Central memory CD8-positive, alpha-beta T cell (primary cell): Measurements from ENCODE around the gene SLC26A11.

Source experiments
- ATAC-seq: fragments of 150-1000 bp; cut with Tn5 transposase; replicated peaks from 2 replicates; pipeline ENCODE4 v1.10.0; 2022; ENCODE audit warnings: mild to moderate bottlenecking, moderate FRiP score, moderate number of reproducible peaks; ENCODE audit not compliant: poor library complexity, severe bottlenecking; ENCODE audit errors: extremely low read depth
- DNase-seq, 2 donors: peaks; one replicate each; pipeline ENCODE4 v3.0.0; 2021; ENCODE audit warnings: low spot score in 2 of 2
- H3K27ac Mint-ChIP-seq: one replicate; pipeline ENCODE4 v1.8.0; 2022; ENCODE audit warnings: low read depth, mild to moderate bottlenecking, moderate library complexity, mixed read lengths
- H3K27me3 Mint-ChIP-seq: one replicate; pipeline ENCODE4 v1.8.0; 2022; ENCODE audit warnings: mixed read lengths
- H3K36me3 Mint-ChIP-seq: one replicate; pipeline ENCODE4 v1.8.0; 2022; ENCODE audit warnings: mild to moderate bottlenecking, moderate library complexity, mixed read lengths; ENCODE audit not compliant: insufficient read depth
- H3K4me1 Mint-ChIP-seq: one replicate; pipeline ENCODE4 v1.8.0; 2022; ENCODE audit warnings: mixed read lengths
- H3K4me3 Mint-ChIP-seq: one replicate; pipeline ENCODE4 v1.8.0; 2022; ENCODE audit warnings: mild to moderate bottlenecking, moderate library complexity, mixed read lengths
- H3K9me3 Mint-ChIP-seq: one replicate; pipeline ENCODE4 v1.8.0; 2022; ENCODE audit warnings: mixed read lengths

SLC26A11 gene

DNA sequence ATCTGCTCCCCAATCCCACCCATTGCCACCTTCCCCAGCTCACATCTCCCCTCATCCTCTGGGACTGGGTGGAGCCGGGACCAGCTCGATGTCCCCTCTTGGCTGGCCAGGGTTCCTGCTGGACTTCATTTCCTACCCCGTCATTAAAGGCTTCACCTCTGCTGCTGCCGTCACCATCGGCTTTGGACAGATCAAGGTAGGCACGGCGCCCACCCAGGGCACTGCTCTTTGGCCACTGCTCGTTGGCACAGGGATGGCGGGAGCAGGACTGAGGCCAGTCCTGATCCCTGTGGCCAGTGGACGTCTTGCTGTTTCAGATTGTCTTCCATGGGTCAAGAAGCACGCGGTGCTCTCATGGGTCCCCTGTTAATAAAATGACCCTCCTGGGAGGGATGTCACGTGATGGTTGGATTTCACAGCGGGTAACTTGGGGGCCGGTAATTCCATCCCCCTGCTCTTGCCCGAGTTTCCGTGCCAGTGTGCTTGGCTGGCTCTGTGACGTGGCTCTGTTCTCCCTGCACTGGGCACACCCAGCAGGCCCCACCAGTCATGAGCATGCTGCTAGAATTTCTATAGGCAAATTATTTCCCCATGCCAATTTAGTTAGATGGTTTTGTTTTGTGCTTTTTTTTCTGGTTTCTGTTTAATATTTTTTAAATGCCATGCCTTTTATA, 3.1 kb downstream of the SLC26A11 start:
- H3K4me1 Mint-ChIP-seq: peaks cover 39% of the 10 kb centered on the region
- ATAC-seq (no peak), DNase-seq (no peak)
- H3K36me3 Mint-ChIP-seq: peaks cover 10% of the 10 kb centered on the region
- peak overlapping the region; percentile 44 for H3K4me3 Mint-ChIP-seq
- no peaks in the 10 kb centered on the region for H3K9me3 Mint-ChIP-seq
- no peak overlapping the region for H3K27ac Mint-ChIP-seq
- no peaks in the 10 kb centered on the region for H3K27me3 Mint-ChIP-seq

DNA sequence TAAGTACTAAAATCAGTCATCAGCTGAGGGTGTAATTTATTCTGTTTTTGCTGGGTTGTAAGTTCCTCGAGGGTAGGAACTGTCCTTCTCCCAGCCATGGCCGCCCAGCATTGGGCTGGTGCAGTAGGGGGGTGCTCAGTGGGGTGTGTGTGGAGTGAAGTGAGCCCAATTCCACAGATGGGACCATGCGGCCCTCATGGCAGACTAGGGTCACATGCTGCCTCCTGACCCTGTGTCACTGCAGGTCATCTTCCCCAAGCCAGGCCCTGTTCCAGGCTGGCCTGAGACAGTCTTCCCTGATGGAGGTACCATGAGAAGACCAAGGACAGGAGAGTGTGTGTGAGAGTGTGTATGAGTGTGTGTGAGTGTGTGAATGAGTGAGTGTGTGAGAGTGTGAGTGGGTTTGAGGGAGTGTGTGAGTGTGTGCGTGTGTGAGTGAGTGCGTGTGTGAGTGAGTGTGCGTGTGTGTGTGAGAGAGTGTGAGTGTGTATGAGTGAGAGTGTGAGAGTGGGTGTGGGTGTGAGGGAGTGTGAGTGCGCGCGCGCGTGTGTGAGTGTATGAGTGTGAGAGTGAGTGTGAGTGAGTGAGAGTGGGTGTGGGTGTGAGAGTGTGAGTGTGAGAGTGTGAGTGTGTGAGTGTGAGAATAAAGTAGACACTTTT, 3.7 kb downstream of the SLC26A11 start:
- H3K36me3 Mint-ChIP-seq: peaks cover 10% of the 10 kb centered on the region
- H3K9me3 Mint-ChIP-seq: no peaks in the 10 kb centered on the region
- no peak overlapping the region for H3K27ac Mint-ChIP-seq

DNA sequence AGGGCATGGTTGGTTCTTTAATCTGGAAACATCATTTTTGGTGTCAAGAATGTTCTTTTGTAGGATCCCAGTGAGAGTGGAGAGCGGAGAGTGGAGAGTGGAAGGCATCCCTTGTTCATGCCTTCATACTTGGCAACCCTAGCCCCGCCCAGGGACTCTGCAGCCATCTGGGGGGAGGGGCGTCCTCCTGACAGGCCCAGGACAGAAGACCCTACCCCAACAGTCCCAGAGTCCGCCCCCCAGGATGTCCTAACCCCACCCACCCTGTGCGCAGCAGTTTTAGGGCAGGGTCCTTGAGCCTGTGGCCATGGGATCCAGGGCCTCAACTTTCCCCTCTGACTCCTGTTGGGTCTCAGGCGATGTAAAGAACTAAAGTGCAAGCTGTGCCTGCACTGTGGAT, 4.5 kb downstream of the SLC26A11 start:
- no peak overlapping the region for H3K4me3 Mint-ChIP-seq
- H3K27ac Mint-ChIP-seq: no peak overlapping the region
- DNase-seq: no peak

More for the DNA sequence above, 3.7 kb downstream of the SLC26A11 start:
- no peak overlapping the region for H3K4me3 Mint-ChIP-seq
- DNase-seq: no peak
- ATAC-seq: no peak
- H3K27me3 Mint-ChIP-seq: no peaks in the 10 kb centered on the region
- H3K4me1 Mint-ChIP-seq: peaks cover 32% of the 10 kb centered on the region

DNA sequence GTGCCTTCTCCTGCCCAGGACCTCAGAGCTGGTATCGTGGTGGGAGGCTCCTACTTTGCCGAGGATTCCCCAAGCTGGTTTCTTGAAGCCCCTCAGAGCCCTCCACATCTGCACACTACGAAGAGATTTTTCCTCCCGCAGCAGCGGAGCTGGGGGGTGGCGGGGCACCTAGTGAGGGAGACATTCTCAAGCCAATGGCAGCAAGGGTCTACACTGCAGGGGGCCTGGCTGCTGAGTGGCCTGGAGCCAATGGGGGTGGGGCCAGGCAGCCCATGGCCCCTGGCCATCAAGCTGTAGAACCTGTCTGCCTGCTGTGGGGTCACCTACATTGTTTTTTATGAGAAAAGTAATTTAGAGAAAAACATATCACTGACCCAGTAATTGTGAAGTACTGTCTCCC, 5.0 kb downstream of the SLC26A11 start:
- Mint-ChIP-seq H3K27ac (no peak overlapping the region), H3K36me3 (peaks cover 8% of the 10 kb centered on the region), H3K4me1 (peaks cover 26% of the 10 kb centered on the region), H3K9me3 (no peaks in the 10 kb centered on the region), H3K4me3 (no peak overlapping the region), H3K27me3 (no peaks in the 10 kb centered on the region)
- ATAC-seq (no peak), DNase-seq (no peak)

More for the DNA sequence above, 4.5 kb downstream of the SLC26A11 start:
- Mint-ChIP-seq H3K36me3 (peaks cover 9% of the 10 kb centered on the region), H3K27me3 (no peaks in the 10 kb centered on the region), H3K4me1 (peaks cover 26% of the 10 kb centered on the region), H3K9me3 (no peaks in the 10 kb centered on the region)
- ATAC-seq: no peak

DNA sequence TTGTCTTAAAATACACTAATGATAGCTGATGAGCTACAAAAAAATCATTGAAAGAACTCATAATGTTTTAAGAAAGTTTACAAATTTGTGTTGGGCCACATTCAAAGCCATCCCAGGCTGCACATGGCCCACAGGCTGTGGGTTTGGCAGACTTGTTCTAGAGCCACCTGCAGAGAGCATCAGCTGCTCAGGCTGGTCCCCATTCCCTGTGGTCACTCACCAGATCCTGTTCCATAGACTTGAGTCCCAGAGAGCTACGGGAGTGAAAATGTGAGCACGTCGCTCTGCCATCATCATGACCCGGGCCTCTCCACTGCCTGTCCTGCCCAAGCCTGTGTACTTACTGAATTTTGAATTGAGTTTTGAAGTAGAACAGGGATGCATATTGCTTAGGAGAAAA, 6.9 kb downstream of the SLC26A11 start:
- DNase-seq (no peak), ATAC-seq (no peak)
- Mint-ChIP-seq H3K27ac (no peak overlapping the region), H3K36me3 (peaks cover 11% of the 10 kb centered on the region), H3K4me1 (peaks cover 29% of the 10 kb centered on the region), H3K4me3 (no peak overlapping the region), H3K9me3 (peaks cover 5% of the 10 kb centered on the region), H3K27me3 (no peaks in the 10 kb centered on the region)

DNA sequence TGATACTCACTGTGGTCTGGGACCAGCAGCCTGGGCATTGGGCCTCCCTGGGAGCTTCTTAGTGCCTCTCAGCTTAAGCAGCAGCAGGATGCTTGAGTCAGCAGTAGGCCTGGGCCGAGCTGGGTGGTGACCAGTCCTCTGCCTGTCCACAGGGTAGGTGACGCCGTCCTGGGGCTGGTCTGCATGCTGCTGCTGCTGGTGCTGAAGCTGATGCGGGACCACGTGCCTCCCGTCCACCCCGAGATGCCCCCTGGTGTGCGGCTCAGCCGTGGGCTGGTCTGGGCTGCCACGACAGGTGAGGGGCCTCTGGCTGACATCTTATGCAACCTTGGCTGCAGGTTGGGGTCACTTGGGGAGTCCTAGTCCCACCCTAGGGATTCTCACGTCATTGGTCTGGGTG, 7.4 kb downstream of the SLC26A11 start:
- H3K4me3 Mint-ChIP-seq: no peak overlapping the region
- no peaks in the 10 kb centered on the region for H3K27me3 Mint-ChIP-seq
- H3K9me3 Mint-ChIP-seq: peaks cover 9% of the 10 kb centered on the region
- H3K4me1 Mint-ChIP-seq: peaks cover 26% of the 10 kb centered on the region
- no peak for DNase-seq
- H3K27ac Mint-ChIP-seq: no peak overlapping the region
- no peak for ATAC-seq
- peaks cover 13% of the 10 kb centered on the region for H3K36me3 Mint-ChIP-seq

DNA sequence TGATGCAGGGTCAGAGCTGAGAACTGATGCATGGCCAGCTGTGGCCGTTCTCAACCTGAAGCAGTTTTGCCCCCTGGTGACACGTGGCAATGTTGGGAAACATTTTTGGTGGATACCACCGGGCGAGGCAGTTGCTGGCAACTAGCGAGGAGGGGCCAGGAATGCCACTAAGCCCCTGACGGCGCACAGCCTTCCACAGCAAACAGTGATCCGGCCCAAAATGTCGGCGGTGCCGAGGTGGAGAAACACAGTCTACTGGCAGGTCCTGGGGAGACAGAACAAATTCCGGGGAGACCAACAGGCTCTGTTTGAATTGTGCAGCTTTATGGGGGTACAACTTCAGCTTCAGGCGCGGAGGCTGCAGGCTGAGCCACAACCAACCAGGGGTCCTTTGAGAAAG, 8.2 kb downstream of the SLC26A11 start:
- Mint-ChIP-seq H3K27me3 (no peaks in the 10 kb centered on the region), H3K4me1 (peaks cover 18% of the 10 kb centered on the region), H3K36me3 (peaks cover 15% of the 10 kb centered on the region), H3K27ac (peak overlapping the region; percentile 70), H3K4me3 (no peak overlapping the region), H3K9me3 (peaks cover 11% of the 10 kb centered on the region)
- ATAC-seq (no peak), DNase-seq (no peak)

DNA sequence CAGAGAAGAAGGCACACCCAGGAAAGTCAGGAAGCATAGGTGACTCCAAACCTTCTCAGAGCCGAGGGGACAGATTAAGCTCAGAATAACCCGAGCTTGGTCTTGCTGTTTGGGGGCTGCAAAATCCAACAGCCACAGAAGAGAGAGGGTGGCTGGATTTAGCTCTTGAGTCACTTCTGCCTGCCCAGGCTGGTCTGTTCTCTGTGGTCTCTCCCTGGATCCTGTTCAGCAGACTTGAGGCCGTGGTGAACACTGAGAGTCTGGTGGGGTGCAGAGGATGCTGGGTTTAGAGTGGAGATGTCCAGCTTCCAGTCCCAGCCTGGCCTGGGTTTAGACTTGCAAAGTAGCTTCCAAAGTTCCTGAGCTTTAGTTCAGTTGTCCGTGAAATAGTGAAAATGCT, 8.8 kb downstream of the SLC26A11 start:
- H3K4me3 Mint-ChIP-seq: no peak overlapping the region
- peak overlapping the region; percentile 70 for H3K27ac Mint-ChIP-seq
- peaks cover 14% of the 10 kb centered on the region for H3K4me1 Mint-ChIP-seq
- DNase-seq (no peak), ATAC-seq (no peak)
- no peaks in the 10 kb centered on the region for H3K27me3 Mint-ChIP-seq
- H3K36me3 Mint-ChIP-seq: peaks cover 16% of the 10 kb centered on the region
- H3K9me3 Mint-ChIP-seq: peaks cover 11% of the 10 kb centered on the region

DNA sequence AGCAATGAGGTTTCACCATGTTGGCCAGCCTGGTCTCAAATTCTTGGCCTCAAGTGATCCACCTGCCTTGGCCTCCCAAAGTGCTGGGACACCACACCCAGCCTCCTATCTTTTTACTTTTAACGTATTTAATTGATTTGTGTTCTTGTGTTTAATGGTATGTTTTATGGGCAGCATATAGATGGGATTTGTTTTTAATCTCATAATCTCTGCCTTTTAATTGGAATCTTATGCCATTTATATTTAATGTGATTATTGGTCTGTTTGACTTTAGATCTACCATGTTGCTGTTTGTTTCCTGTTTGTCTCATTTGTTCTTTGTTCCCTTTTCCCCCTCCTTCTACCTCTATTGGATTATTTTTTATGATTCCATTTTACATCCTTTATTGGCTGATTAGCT, 12.2 kb downstream of the SLC26A11 start:
- DNase-seq (no peak), ATAC-seq (no peak)
- Mint-ChIP-seq H3K27ac (peak overlapping the region; percentile 51), H3K4me1 (peaks cover 6% of the 10 kb centered on the region), H3K27me3 (no peaks in the 10 kb centered on the region), H3K4me3 (no peak overlapping the region), H3K9me3 (peaks cover 11% of the 10 kb centered on the region), H3K36me3 (peaks cover 29% of the 10 kb centered on the region)

DNA sequence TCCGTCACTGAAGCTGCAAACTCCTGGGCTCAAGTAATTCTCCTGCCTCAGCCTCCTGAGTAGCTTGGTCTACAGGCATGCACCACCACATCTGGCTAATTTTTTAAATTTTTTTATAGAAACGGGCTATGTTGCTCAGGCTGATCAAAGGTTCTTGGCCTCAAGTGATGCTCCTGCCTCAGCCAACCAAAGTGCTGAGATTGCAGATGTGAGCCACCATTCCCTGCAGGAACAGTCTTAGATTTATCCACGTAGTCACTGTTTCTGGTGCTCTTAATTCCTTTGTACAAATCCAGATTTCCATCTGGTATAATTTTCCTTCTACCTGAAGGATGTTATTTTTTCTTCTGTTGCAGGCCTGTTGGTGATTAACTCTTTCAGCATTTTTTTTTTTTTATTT, 13.0 kb downstream of the SLC26A11 start:
- Mint-ChIP-seq H3K27me3 (no peaks in the 10 kb centered on the region), H3K4me1 (peaks cover 6% of the 10 kb centered on the region), H3K27ac (no peak overlapping the region), H3K36me3 (peaks cover 31% of the 10 kb centered on the region), H3K9me3 (peaks cover 11% of the 10 kb centered on the region), H3K4me3 (no peak overlapping the region)
- ATAC-seq (no peak), DNase-seq (no peak)

DNA sequence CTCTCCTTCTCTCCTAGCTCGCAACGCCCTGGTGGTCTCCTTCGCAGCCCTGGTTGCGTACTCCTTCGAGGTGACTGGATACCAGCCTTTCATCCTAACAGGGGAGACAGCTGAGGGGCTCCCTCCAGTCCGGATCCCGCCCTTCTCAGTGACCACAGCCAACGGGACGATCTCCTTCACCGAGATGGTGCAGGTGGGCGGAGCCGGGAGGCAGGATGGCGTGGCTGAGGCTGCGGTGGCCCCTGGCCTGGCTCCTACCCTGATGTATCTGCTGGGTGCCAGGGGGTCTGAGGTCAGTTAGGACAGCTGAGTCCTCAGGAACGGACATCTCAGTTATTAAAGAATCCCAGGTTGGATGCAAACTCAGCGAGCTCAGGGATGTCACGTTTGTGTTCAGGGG, 16.7 kb downstream of the SLC26A11 start:
- no peaks in the 10 kb centered on the region for H3K4me1 Mint-ChIP-seq
- H3K27ac Mint-ChIP-seq: no peak overlapping the region
- no peak for ATAC-seq
- DNase-seq: no peak
- peaks cover 6% of the 10 kb centered on the region for H3K9me3 Mint-ChIP-seq
- no peak overlapping the region for H3K4me3 Mint-ChIP-seq
- H3K36me3 Mint-ChIP-seq: peaks cover 35% of the 10 kb centered on the region
- no peaks in the 10 kb centered on the region for H3K27me3 Mint-ChIP-seq

DNA sequence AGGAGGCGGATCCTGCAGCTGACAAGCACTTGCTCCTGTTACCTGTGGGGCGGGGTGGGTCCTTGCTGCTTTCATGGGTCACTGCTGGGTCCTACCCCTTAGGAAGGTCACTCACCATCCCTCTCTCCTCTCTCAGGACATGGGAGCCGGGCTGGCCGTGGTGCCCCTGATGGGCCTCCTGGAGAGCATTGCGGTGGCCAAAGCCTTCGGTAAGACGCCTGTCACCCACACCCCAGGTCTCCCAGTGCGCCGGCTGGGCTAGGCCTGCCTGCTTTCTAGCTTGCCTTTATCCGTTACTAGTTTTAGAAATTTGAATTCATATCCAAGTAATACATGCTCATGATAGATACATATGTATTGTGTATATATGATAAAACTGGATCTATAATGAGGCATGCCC, 17.2 kb downstream of the SLC26A11 start:
- no peak for ATAC-seq
- peaks cover 5% of the 10 kb centered on the region for H3K9me3 Mint-ChIP-seq

DNA sequence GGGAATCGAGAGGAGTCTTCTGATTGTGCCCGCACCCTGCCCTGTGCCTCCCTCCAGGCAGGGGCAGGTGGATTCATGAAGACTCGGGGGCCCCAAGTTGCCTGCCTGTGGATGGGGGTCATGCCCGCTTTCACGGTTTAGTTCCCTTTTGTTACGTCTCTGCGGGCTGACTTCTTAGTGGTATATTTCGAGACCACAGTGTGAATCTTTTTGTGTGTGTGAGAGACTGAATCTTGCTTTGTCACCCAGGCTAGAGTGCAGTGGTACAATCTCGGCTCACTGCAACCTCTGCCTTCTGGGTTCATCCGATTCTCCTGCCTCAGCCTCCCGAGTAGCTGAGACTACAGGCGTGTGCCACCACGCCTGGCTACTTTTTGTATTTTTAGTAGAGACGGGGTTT, 22.3 kb downstream of the SLC26A11 start:
- Mint-ChIP-seq H3K27ac (peak overlapping the region; percentile 59), H3K4me3 (no peak overlapping the region)
- ATAC-seq: no peak

More for the DNA sequence above, 17.2 kb downstream of the SLC26A11 start:
- DNase-seq: no peak
- Mint-ChIP-seq H3K4me3 (no peak overlapping the region), H3K27ac (no peak overlapping the region), H3K36me3 (peaks cover 38% of the 10 kb centered on the region), H3K4me1 (peaks cover 2% of the 10 kb centered on the region), H3K27me3 (no peaks in the 10 kb centered on the region)

More for the DNA sequence above, 22.3 kb downstream of the SLC26A11 start:
- Mint-ChIP-seq H3K27me3 (no peaks in the 10 kb centered on the region), H3K4me1 (peaks cover 6% of the 10 kb centered on the region), H3K9me3 (no peaks in the 10 kb centered on the region), H3K36me3 (peaks cover 29% of the 10 kb centered on the region)
- no peak for DNase-seq
